Spleen (tissue), 7 donors: ENCODE results near the gene GAB1.

Source experiments
- CTCF ChIP-seq, 11 experiments: fragments of 200-600 bp in 7 of 11; fragments of 450-650 bp in 4 of 11; sonication (generic) in 4 of 11; IDR thresholded peaks in 8 of 11; conservative IDR thresholded peaks in 3 of 11; 1 replicate in 7 of 11; 2 replicates in 4 of 11; pipeline versions ENCODE4 v1.4.0 to v1.8.0; 2016 to 2021; ENCODE audit warnings: antibody characterized with exemption in 11 of 11, inconsistent platforms in 4 of 11, mild to moderate bottlenecking in 1 of 11
- POLR2A ChIP-seq, 3 donors: fragments of 450-650 bp; IDR thresholded peaks; one replicate each; pipeline ENCODE4 v1.5.1; 2017; ENCODE audit warnings: antibody characterized with exemption in 3 of 3, mild to moderate bottlenecking in 1 of 3
- donor health status: DM: no; HTN: no; CAD: no; lungs with moderate emphysema.
- donor health status: DM: no; HTN: no; CAD: no.
- donor health status: DM: no; HTN: no; CAD: no.

- no peak for TF ChIP-seq POLR2A (IDR thresholded peaks at IDR 0.05)
- TF ChIP-seq CTCF (IDR thresholded peaks at IDR 0.05 in 8 of 11, conservative IDR thresholded peaks at IDR 0.05 in 3 of 11): no peak
Observed at GRCh38 chr4:143355540-143356217, 19.0 kb downstream of the GAB1 start.
